Karpas-422 (cell line): ENCODE measurements around the gene VLDLR. TPM values are rescaled to one million over a fixed set of nuclear protein-coding genes. Genes with fewer than 3 reads are reported as not detected.

Experiments used
- total RNA-seq: library from RNA; depleted of rRNA; stranded (reverse); fragments of >200 nt; shearing (Covaris generic); gene quantifications from 2 replicates; pipeline ENCODE4 v1.2.3, GENCODE V29; 2014; ENCODE audit warnings: low replicate concordance; rRNA removed

The VLDLR gene
- total RNA-seq, 1 experiment from 2014 or later: 31.5 TPM

Other genes starting within 250 kb of the VLDLR start
- 1.6 and 1.8 TPM in 2 replicates for gene KCNV2, start 95.7 kb downstream of the VLDLR start, total RNA-seq
- gene PUM3, start 222.3 kb downstream of the VLDLR start, total RNA-seq: 49.4 and 78.9 TPM in 2 replicates